Esophagus muscularis mucosa (tissue), 4 donors: ENCODE data around the gene EBI3. TPM values are rescaled to one million over a fixed set of nuclear protein-coding genes. Genes with fewer than 3 reads are reported as not detected.
"Not testable (repeated sequence)": the region's sequence is repeated elsewhere in the genome, so short reads cannot be mapped to it uniquely, and the experiment has no call there.

Experiments used
- DNase-seq: peaks from one replicate; pipeline ENCODE4 v3.0.0-alpha.2; 2017; ENCODE audit errors: extremely low spot score
- H3K27ac ChIP-seq, 4 donors: fragments of 200-600 bp; sonication (generic); replicated peaks in 1 of 4; 1 replicate in 3 of 4; 2 replicates in 1 of 4; pipeline ENCODE4 v1.5.1; 2016 to 2019; ENCODE audit warnings: mild to moderate bottlenecking in 1 of 4
- H3K27me3 ChIP-seq, 4 donors: fragments of 200-600 bp; sonication (generic); one replicate each; pipeline versions ENCODE4 v1.5.1 to v1.6.0; 2016 to 2019
- H3K36me3 ChIP-seq, 4 donors: fragments of 200-600 bp; sonication (generic); one replicate each; pipeline ENCODE4 v1.5.1; 2016 to 2019
- H3K4me1 ChIP-seq, 4 donors: fragments of 200-600 bp; sonication (generic); one replicate each; pipeline ENCODE4 v1.5.1; 2016 to 2019
- H3K4me3 ChIP-seq, 4 donors: fragments of 200-600 bp; sonication (generic); 1 replicate in 2 of 4; 2 replicates in 2 of 4; pipeline ENCODE4 v1.5.1; 2016 to 2019; ENCODE audit warnings: mild to moderate bottlenecking in 4 of 4, moderate library complexity in 1 of 4
- H3K9me3 ChIP-seq, 4 donors: fragments of 200-600 bp; sonication (generic); 1 replicate in 3 of 4; 2 replicates in 1 of 4; pipeline ENCODE4 v1.5.1; 2016 to 2019
- EP300 ChIP-seq: sonication (generic); formaldehyde crosslinking; IDR thresholded peaks from one replicate; pipeline ENCODE4 v1.6.1; 2017; ENCODE audit warnings: antibody characterized with exemption
- POLR2A ChIP-seq: fragments of 450-650 bp; IDR thresholded peaks from one replicate; pipeline ENCODE4 v1.6.1; 2017; ENCODE audit warnings: antibody characterized with exemption, moderate library complexity, mild to moderate bottlenecking, low read depth
- POLR2AphosphoS5 ChIP-seq, 2 donors: sonication (generic); formaldehyde crosslinking; IDR thresholded peaks; one replicate each; pipeline ENCODE4 v1.6.1; 2017; ENCODE audit warnings: antibody characterized with exemption in 2 of 2
- whole genome bisulfite sequencing: methylation state at CpG from one replicate; pipeline ENCODE4 v1.1.5; 2018; 5-methylcytosine and 5-hydroxymethylcytosine counted together
- intact Hi-C: fragments of 100-400 bp; cut with DNase I; formaldehyde crosslinking; loops from one replicate; pipeline ENCODE4 v1.15.1; 2023
- total RNA-seq, 4 donors: library from RNA; depleted of rRNA; stranded (reverse); fragments of >200 nt; gene quantifications; one replicate each; pipeline versions ENCODE4 v1.1.0 to v1.2.1, GENCODE V29; 2016
- TF ChIP-seq, protein P1 (sequence below), 3 experiments: fragments of 200-600 bp in 2 of 3; fragments of 450-650 bp in 1 of 3; sonication (generic) in 2 of 3; IDR thresholded peaks; one replicate each; pipeline ENCODE4 v1.5.1; 2017 to 2019; ENCODE audit warnings: antibody characterized with exemption in 3 of 3, mild to moderate bottlenecking in 2 of 3, moderate library complexity in 1 of 3

The EBI3 gene
- total RNA-seq, 4 donors from 2014 or later: 1.1 to 6.6 (median 1.9) TPM

DNA sequence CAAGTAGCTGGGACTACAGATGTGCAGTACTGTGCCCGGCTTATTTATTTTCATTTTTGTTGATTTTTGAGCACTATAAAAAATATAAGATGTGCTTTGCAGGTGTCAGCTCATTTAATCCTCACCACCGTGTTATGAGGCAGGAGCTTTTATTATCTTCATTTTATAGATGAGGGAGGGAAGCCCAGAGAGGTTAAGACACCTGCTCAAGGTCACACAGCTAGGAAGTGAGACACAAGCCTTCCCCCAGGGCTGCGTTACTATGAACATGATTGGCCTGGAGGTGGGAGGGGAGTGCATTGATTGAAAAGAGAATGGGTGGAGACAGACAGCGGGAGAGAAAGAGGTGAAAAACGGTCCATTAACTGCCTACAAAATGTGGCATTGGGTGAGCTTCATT is 39.7 kb upstream of the EBI3 start:
- 77% methylated on average over 5 of the region's 5 CpGs for WGBS

DNA sequence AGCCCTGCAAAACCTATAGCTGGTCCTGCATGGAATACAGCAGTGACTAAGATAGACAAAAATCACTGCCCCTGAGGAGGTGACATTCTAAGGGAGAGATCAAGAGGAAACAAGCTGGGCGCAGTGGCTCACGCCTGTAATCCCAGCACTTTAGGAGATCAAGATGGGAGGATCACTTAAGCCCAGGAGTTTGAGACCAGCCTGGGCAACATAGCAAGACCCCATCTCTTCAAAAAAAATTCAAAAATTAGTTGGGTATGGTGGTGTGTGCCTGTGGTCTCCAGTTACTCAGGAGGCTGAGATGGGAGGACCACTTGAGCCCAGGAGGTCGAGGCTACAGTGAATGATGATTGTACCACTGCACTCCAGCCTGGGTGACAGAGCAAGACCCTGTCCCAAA is 36.8 kb upstream of the EBI3 start:
- 100% methylated on average over 3 of the region's 3 CpGs for WGBS
- intact Hi-C loops, DNase-seq: not testable (repeated sequence)

More for the DNA sequence above, 39.7 kb upstream of the EBI3 start:
- no peak for DNase-seq
- Histone ChIP-seq H3K4me3 (no peak overlapping the region), H3K36me3 (no peaks in the 10 kb centered on the region), H3K9me3 (no peaks in the 10 kb centered on the region), H3K27ac (no peak overlapping the region), H3K4me1 (no peaks in the 10 kb centered on the region), H3K27me3 (peaks cover 0 to 58% (median 4%) of the 10 kb centered on the region in 4 donors)
- intact Hi-C loops: no loop called here
- TF ChIP-seq POLR2A (no peak), EP300 (no peak), POLR2AphosphoS5 (IDR thresholded peaks at IDR 0.05) (no peak)
- TF ChIP-seq, protein P1, sequence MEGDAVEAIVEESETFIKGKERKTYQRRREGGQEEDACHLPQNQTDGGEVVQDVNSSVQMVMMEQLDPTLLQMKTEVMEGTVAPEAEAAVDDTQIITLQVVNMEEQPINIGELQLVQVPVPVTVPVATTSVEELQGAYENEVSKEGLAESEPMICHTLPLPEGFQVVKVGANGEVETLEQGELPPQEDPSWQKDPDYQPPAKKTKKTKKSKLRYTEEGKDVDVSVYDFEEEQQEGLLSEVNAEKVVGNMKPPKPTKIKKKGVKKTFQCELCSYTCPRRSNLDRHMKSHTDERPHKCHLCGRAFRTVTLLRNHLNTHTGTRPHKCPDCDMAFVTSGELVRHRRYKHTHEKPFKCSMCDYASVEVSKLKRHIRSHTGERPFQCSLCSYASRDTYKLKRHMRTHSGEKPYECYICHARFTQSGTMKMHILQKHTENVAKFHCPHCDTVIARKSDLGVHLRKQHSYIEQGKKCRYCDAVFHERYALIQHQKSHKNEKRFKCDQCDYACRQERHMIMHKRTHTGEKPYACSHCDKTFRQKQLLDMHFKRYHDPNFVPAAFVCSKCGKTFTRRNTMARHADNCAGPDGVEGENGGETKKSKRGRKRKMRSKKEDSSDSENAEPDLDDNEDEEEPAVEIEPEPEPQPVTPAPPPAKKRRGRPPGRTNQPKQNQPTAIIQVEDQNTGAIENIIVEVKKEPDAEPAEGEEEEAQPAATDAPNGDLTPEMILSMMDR (IDR thresholded peaks at IDR 0.05): no peak

DNA sequence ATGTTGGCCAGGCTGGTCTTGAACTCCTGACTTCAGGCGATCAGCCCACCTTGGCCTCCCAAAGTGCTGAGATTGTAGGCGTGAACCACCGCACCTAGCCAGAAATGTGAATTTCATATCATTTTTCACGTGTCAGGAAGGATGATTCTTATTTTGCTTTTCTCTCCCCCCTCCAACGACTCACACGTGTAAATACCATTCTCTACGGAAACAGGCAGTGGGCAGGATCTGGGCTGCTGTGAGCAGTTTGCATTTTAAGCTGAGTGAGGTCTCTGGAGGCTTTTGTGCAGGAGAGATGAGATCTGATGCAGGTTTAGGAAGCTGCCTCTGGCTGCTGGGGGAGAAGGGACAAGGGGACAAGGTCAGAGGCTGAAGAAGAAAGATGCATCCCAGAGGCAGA is 35.0 kb upstream of the EBI3 start:
- H3K27ac ChIP-seq: no peak overlapping the region
- H3K36me3 ChIP-seq: no peaks in the 10 kb centered on the region
- peaks cover 0 to 9% (median 9%) of the 10 kb centered on the region in 4 donors for H3K4me1 ChIP-seq
- peaks cover 3 to 87% (median 38%) of the 10 kb centered on the region in 4 donors for H3K27me3 ChIP-seq
- intact Hi-C loops: no loop called here
- no peak overlapping the region for H3K4me3 ChIP-seq
- no peak for TF ChIP-seq POLR2A
- no peak for TF ChIP-seq EP300
- TF ChIP-seq, protein P1 (IDR thresholded peaks at IDR 0.05): no peak
- TF ChIP-seq POLR2AphosphoS5 (IDR thresholded peaks at IDR 0.05): no peak
- DNase-seq: no peak
- WGBS: 63% methylated on average over 7 of the region's 7 CpGs
- H3K9me3 ChIP-seq: no peaks in the 10 kb centered on the region

More for the DNA sequence above, 36.8 kb upstream of the EBI3 start:
- H3K4me1 ChIP-seq, H3K4me3 ChIP-seq, H3K36me3 ChIP-seq, H3K27ac ChIP-seq, H3K9me3 ChIP-seq: not testable (repeated sequence)
- peaks cover 0 to 73% (median 26%) of the 10 kb centered on the region in 4 donors for H3K27me3 ChIP-seq

GRCh38 chr19:4196009-4196408 is 33.3 kb upstream of the EBI3 start:
- WGBS: 81% methylated on average over 8 of the region's 8 CpGs
- H3K27me3 ChIP-seq: peaks cover 3 to 100% (median 39%) of the 10 kb centered on the region in 4 donors
- intact Hi-C loops: no loop called here
- no peak overlapping the region for H3K27ac ChIP-seq
- no peak for DNase-seq
- H3K4me1 ChIP-seq: peaks cover 0 to 9% (median 9%) of the 10 kb centered on the region in 4 donors
- H3K36me3 ChIP-seq: no peaks in the 10 kb centered on the region
- TF ChIP-seq POLR2AphosphoS5 (IDR thresholded peaks at IDR 0.05): no peak
- TF ChIP-seq, protein P1 (IDR thresholded peaks at IDR 0.05): no peak
- no peak for TF ChIP-seq EP300
- no peak for TF ChIP-seq POLR2A
- no peak overlapping the region for H3K4me3 ChIP-seq
- no peaks in the 10 kb centered on the region for H3K9me3 ChIP-seq

- no peak for DNase-seq
- Histone ChIP-seq H3K4me1 (peaks cover 0 to 9% (median 9%) of the 10 kb centered on the region in 4 donors), H3K4me3 (no peak overlapping the region), H3K27ac (no peak overlapping the region), H3K36me3 (no peaks in the 10 kb centered on the region), H3K27me3 (peaks cover 3 to 95% (median 39%) of the 10 kb centered on the region in 4 donors), H3K9me3 (no peaks in the 10 kb centered on the region)
- intact Hi-C loops: no loop called here
- 87% methylated on average over 20 of the region's 22 CpGs for WGBS
- TF ChIP-seq POLR2A: no peak
- TF ChIP-seq POLR2AphosphoS5 (IDR thresholded peaks at IDR 0.05): no peak
- TF ChIP-seq, protein P1 (IDR thresholded peaks at IDR 0.05): no peak
- TF ChIP-seq EP300: no peak
Measured at GRCh38 chr19:4196587-4197148, 32.7 kb upstream of the EBI3 start.
